Right renal pelvis (tissue), 4 donors: ENCODE measurements around the gene IL9R. TPM values are rescaled to one million over a fixed set of nuclear protein-coding genes. Genes with fewer than 3 reads are reported as not detected.
"Not testable (repeated sequence)": the region's sequence is repeated elsewhere in the genome, so short reads cannot be mapped to it uniquely, and the experiment has no call there.

Source experiments
- DNase-seq, 4 donors: peaks; one replicate each; pipeline ENCODE4 v3.0.0-alpha.2; 2013; ENCODE audit warnings: low read depth in 4 of 4, low spot score in 3 of 4, missing footprints in 1 of 4
- polyA plus RNA-seq, 4 donors: library from polyadenylated mRNA; unstranded; fragments of 120-200 nt; gene quantifications; one replicate each; pipeline ENCODE4 v1.2.1, GENCODE V29; 2013; ENCODE audit not compliant: insufficient read length in 4 of 4

The IL9R gene
- polyA plus RNA-seq, 4 donors = 0.12 TPM; not detected in 3

- DNase-seq = no peak
Measured at GRCh38 chrX:155998116-155998515, 620 bp downstream of the IL9R start.

GRCh38 chrX:155998761-155999510 lies 1.4 kb downstream of the IL9R start:
- no peak for DNase-seq

GRCh38 chrX:155999751-156000150 lies 2.3 kb downstream of the IL9R start:
- DNase-seq = not testable (repeated sequence)

GRCh38 chrX:156000361-156000926 lies 2.9 kb downstream of the IL9R start:
- DNase-seq = no peak

GRCh38 chrX:156001001-156001666 lies 3.6 kb downstream of the IL9R start:
- no peak for DNase-seq

- no peak for DNase-seq
Measured at GRCh38 chrX:156001667-156002021, 4.1 kb downstream of the IL9R start.

- DNase-seq = no peak
Measured at GRCh38 chrX:156002507-156002906, 5.0 kb downstream of the IL9R start.

GRCh38 chrX:156003486-156004185 lies 6.1 kb downstream of the IL9R start:
- DNase-seq = no peak

GRCh38 chrX:156004256-156004655 lies 6.8 kb downstream of the IL9R start:
- DNase-seq = no peak

GRCh38 chrX:156004740-156005139 lies 7.2 kb downstream of the IL9R start:
- DNase-seq = no peak

GRCh38 chrX:156005144-156005543 lies 7.6 kb downstream of the IL9R start:
- no peak for DNase-seq

- DNase-seq = not testable (repeated sequence)
Measured at GRCh38 chrX:156006468-156006867, 9.0 kb downstream of the IL9R start.

- DNase-seq = not testable (repeated sequence)
Measured at GRCh38 chrX:156008379-156008778, 10.9 kb downstream of the IL9R start.

- no peak for DNase-seq
Measured at GRCh38 chrX:156008915-156009314, 11.4 kb downstream of the IL9R start.

GRCh38 chrX:156009691-156010090 lies 12.2 kb downstream of the IL9R start:
- not testable (repeated sequence) for DNase-seq

- DNase-seq = not testable (repeated sequence)
Measured at GRCh38 chrX:156013286-156013953, 15.9 kb downstream of the IL9R start.

- DNase-seq = not testable (repeated sequence)
Measured at GRCh38 chrX:156019846-156020245, 22.4 kb downstream of the IL9R start.

- not testable (repeated sequence) for DNase-seq
Measured at GRCh38 chrX:156023002-156023401, 25.5 kb downstream of the IL9R start.

- not testable (repeated sequence) for DNase-seq
Measured at GRCh38 chrX:156024949-156025492, 27.5 kb downstream of the IL9R start.

GRCh38 chrX:156028653-156029237 lies 31.2 kb downstream of the IL9R start:
- DNase-seq = not testable (repeated sequence)
